KMS-11 (cell line): Measurements from ENCODE around the gene LUZP2.

Experiments used
- H2AFZ ChIP-seq: fragments of 200-600 bp; sonication (generic); 2 replicates; pipeline ENCODE4 v1.6.1; 2016; ENCODE audit warnings: antibody characterized with exemption, mixed run types, low read depth
- H3K27ac ChIP-seq: fragments of 200-600 bp; sonication (generic); 2 replicates; pipeline ENCODE4 v1.6.1; 2016; ENCODE audit warnings: mild to moderate bottlenecking, mixed run types
- H3K27me3 ChIP-seq: fragments of 200-600 bp; sonication (generic); 2 replicates; pipeline ENCODE4 v1.6.1; 2017; ENCODE audit warnings: mild to moderate bottlenecking, low read depth, mixed run types, moderate library complexity; ENCODE audit not compliant: insufficient read depth
- H3K36me3 ChIP-seq: fragments of 200-600 bp; sonication (generic); 2 replicates; pipeline ENCODE4 v1.6.1; 2017; ENCODE audit warnings: mild to moderate bottlenecking, mixed run types; ENCODE audit not compliant: insufficient read depth
- H3K4me1 ChIP-seq: fragments of 200-600 bp; sonication (generic); 2 replicates; pipeline ENCODE4 v1.6.1; 2016; ENCODE audit warnings: mild to moderate bottlenecking, low read depth, mixed run types; ENCODE audit not compliant: poor library complexity, severe bottlenecking
- H3K4me2 ChIP-seq: fragments of 200-600 bp; sonication (generic); 2 replicates; pipeline ENCODE4 v1.7.0; 2016; ENCODE audit warnings: mild to moderate bottlenecking, mixed run types
- H3K4me3 ChIP-seq: fragments of 200-600 bp; sonication (generic); IDR thresholded peaks from 2 replicates; pipeline ENCODE4 v1.6.1; 2017; ENCODE audit warnings: low read depth, low read length, mixed read lengths; ENCODE audit not compliant: insufficient read depth
- H3K79me2 ChIP-seq: fragments of 200-600 bp; sonication (generic); 2 replicates; pipeline ENCODE4 v1.6.1; 2016; ENCODE audit warnings: low read depth, mixed run types; ENCODE audit not compliant: insufficient read depth
- H3K9ac ChIP-seq: fragments of 200-600 bp; sonication (generic); 2 replicates; pipeline ENCODE4 v1.6.1; 2016; ENCODE audit warnings: mild to moderate bottlenecking, mixed run types
- H4K20me1 ChIP-seq: fragments of 200-600 bp; sonication (generic); 2 replicates; pipeline ENCODE4 v1.6.1; 2016; ENCODE audit warnings: mild to moderate bottlenecking, mixed run types; ENCODE audit not compliant: insufficient read depth
- TF ChIP-seq, protein P1 (sequence below): fragments of 200-600 bp; sonication (generic); conservative IDR thresholded peaks from 2 replicates; pipeline ENCODE4 v1.6.1; 2017; ENCODE audit warnings: low read depth, mild to moderate bottlenecking, antibody characterized with exemption, low read length, moderate library complexity, mixed read lengths

The LUZP2 gene

DNA sequence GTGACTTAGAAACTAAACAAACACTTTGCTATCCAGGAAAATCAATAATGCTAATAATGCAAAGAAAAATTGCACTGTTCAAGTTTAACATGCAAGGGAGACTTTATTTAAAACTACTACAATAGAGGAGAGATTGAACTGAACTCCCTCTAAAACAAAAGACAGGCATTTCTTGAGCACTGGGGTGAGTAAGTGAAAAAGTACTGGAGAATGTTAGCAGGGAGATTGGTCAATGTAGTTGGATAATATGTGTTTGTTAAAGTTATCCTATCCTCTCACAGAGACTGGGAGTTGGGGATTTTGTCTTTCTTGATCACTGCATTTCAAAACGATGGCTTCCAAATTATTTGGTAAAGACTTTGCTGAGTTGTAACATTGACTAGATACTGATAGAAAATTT, 77.6 kb downstream of the LUZP2 start:
- TF ChIP-seq, protein P1, sequence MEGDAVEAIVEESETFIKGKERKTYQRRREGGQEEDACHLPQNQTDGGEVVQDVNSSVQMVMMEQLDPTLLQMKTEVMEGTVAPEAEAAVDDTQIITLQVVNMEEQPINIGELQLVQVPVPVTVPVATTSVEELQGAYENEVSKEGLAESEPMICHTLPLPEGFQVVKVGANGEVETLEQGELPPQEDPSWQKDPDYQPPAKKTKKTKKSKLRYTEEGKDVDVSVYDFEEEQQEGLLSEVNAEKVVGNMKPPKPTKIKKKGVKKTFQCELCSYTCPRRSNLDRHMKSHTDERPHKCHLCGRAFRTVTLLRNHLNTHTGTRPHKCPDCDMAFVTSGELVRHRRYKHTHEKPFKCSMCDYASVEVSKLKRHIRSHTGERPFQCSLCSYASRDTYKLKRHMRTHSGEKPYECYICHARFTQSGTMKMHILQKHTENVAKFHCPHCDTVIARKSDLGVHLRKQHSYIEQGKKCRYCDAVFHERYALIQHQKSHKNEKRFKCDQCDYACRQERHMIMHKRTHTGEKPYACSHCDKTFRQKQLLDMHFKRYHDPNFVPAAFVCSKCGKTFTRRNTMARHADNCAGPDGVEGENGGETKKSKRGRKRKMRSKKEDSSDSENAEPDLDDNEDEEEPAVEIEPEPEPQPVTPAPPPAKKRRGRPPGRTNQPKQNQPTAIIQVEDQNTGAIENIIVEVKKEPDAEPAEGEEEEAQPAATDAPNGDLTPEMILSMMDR, result no peak
- no peak overlapping the region for H3K4me2 ChIP-seq
- no peaks in the 10 kb centered on the region for H3K27me3 ChIP-seq
- no peaks in the 10 kb centered on the region for H3K36me3 ChIP-seq
- no peaks in the 10 kb centered on the region for H3K79me2 ChIP-seq
- no peaks in the 10 kb centered on the region for H4K20me1 ChIP-seq
- H2AFZ ChIP-seq, result no peak overlapping the region
- no peaks in the 10 kb centered on the region for H3K4me1 ChIP-seq
- no peak overlapping the region for H3K4me3 ChIP-seq
- H3K27ac ChIP-seq, result no peak overlapping the region
- no peak overlapping the region for H3K9ac ChIP-seq

DNA sequence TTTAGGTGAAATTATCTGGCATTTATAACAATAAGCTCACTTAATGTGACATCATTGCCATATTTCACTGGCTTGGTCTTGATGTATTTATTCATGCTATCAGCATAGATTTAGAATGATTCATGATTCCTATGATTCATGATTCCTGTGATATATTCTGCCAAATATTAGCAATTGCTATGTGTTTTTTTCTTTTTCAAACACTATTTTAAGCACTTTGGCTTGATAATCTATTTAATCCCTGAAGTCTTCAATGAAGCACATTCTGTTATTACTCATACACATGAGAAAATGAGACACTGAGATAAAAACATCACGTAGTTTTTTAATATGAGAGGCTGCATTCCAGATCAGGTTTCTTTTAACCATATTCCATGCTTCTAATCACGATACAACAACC, 78.5 kb downstream of the LUZP2 start:
- no peaks in the 10 kb centered on the region for H3K4me1 ChIP-seq
- H3K9ac ChIP-seq, result no peak overlapping the region
- H3K36me3 ChIP-seq, result no peaks in the 10 kb centered on the region
- H3K27me3 ChIP-seq, result no peaks in the 10 kb centered on the region
- no peaks in the 10 kb centered on the region for H4K20me1 ChIP-seq
- no peak overlapping the region for H3K4me3 ChIP-seq
- no peak overlapping the region for H2AFZ ChIP-seq
- H3K79me2 ChIP-seq, result no peaks in the 10 kb centered on the region
- TF ChIP-seq, protein P1, result no peak
- no peak overlapping the region for H3K4me2 ChIP-seq
- no peak overlapping the region for H3K27ac ChIP-seq

- Histone ChIP-seq H3K27me3 (no peaks in the 10 kb centered on the region), H3K79me2 (no peaks in the 10 kb centered on the region), H4K20me1 (no peaks in the 10 kb centered on the region), H3K4me1 (no peaks in the 10 kb centered on the region), H3K4me3 (no peak overlapping the region), H3K27ac (no peak overlapping the region), H2AFZ (no peak overlapping the region), H3K36me3 (no peaks in the 10 kb centered on the region), H3K4me2 (no peak overlapping the region), H3K9ac (no peak overlapping the region)
- TF ChIP-seq, protein P1, result no peak
Measured at GRCh38 chr11:24585192-24585591, 88.3 kb downstream of the LUZP2 start.

- TF ChIP-seq, protein P1, result no peak
- Histone ChIP-seq H2AFZ (no peak overlapping the region), H3K4me2 (no peak overlapping the region), H3K36me3 (no peaks in the 10 kb centered on the region), H3K27me3 (no peaks in the 10 kb centered on the region), H3K79me2 (no peaks in the 10 kb centered on the region), H3K4me3 (no peak overlapping the region), H3K27ac (no peak overlapping the region), H3K4me1 (no peaks in the 10 kb centered on the region), H4K20me1 (no peaks in the 10 kb centered on the region), H3K9ac (no peak overlapping the region)
Measured at GRCh38 chr11:24587635-24588034, 90.8 kb downstream of the LUZP2 start.

- TF ChIP-seq, protein P1, result no peak
- Histone ChIP-seq H4K20me1 (no peaks in the 10 kb centered on the region), H3K4me3 (no peak overlapping the region), H3K4me1 (no peaks in the 10 kb centered on the region), H3K9ac (no peak overlapping the region), H3K36me3 (no peaks in the 10 kb centered on the region), H3K27ac (no peak overlapping the region), H3K4me2 (no peak overlapping the region), H2AFZ (no peak overlapping the region), H3K79me2 (no peaks in the 10 kb centered on the region), H3K27me3 (no peaks in the 10 kb centered on the region)
Measured at GRCh38 chr11:24588081-24588480, 91.2 kb downstream of the LUZP2 start.
